Psoas muscle (tissue), 8 donors: ENCODE data around the gene PRLR. TPM values are rescaled to one million over a fixed set of nuclear protein-coding genes. Genes with fewer than 3 reads are reported as not detected.

ENCODE experiments used
- ATAC-seq, 4 donors: fragments of 200-7000 bp; cut with Tn5 transposase; one replicate each; pipeline ENCODE4 v1.9.1; 2020; ENCODE audit warnings: moderate library complexity in 3 of 4, mild to moderate bottlenecking in 2 of 4
- DNase-seq, 2 donors: peaks; one replicate each; pipeline ENCODE4 v3.0.0-alpha.2; 2020
- H3K27ac ChIP-seq: fragments of 200-600 bp; one replicate; pipeline ENCODE4 v1.8.0; 2022
- H3K27me3 ChIP-seq, 3 donors: fragments of 200-600 bp in 1 of 3; one replicate each; pipeline versions ENCODE4 v1.6.1 to v1.8.0; 2013 to 2022; ENCODE audit warnings: low read length in 2 of 3, mild to moderate bottlenecking in 2 of 3, moderate library complexity in 1 of 3; ENCODE audit not compliant: insufficient read depth in 3 of 3
- H3K36me3 ChIP-seq, 2 donors: fragments of 200-600 bp in 1 of 2; one replicate each; pipeline versions ENCODE4 v1.6.1 to v1.8.0; 2013 to 2022; ENCODE audit warnings: low read depth in 1 of 2, mild to moderate bottlenecking in 1 of 2, moderate library complexity in 1 of 2; ENCODE audit not compliant: insufficient read depth in 1 of 2
- H3K4me1 ChIP-seq: fragments of 200-600 bp; one replicate; pipeline ENCODE4 v1.8.0; 2022
- H3K4me3 ChIP-seq: fragments of 200-600 bp; one replicate; pipeline ENCODE4 v1.8.0; 2022; ENCODE audit warnings: mild to moderate bottlenecking
- H3K9me3 ChIP-seq: fragments of 200-600 bp; one replicate; pipeline ENCODE4 v1.8.0; 2022
- WGBS, 3 donors: extraction: QIAGEN DNeasy Blood & Tissue Kit; methylation state at CpG; one replicate each; pipeline versions ENCODE4 v1.1.6 to v1.1.7; 2013; 5-methylcytosine and 5-hydroxymethylcytosine counted together
- intact Hi-C, 2 donors: fragments of 100-400 bp; cut with DNase I; formaldehyde crosslinking; loops; one replicate each; pipeline versions ENCODE4 v1.11.0 to v1.14.2; 2022
- polyA plus RNA-seq, 3 donors: library from polyadenylated mRNA; stranded (reverse); fragments of 200-250 nt; gene quantifications; one replicate each; pipeline ENCODE4 v1.2.3, GENCODE V29; 2013
- total RNA-seq, 4 donors: library from RNA; stranded (reverse); fragmentation: NEBNext Ultra II Directional in 2 of 4; extraction: Animal tissue kit (Norgen Biotek cat#: 25700) in 2 of 4; gene quantifications; one replicate each; pipeline versions ENCODE4 v1.2.1 to v1.2.4, GENCODE V29; 2021 to 2023
- TF ChIP-seq, protein P1 (sequence below): fragments of 200-600 bp; IDR thresholded peaks from one replicate; pipeline ENCODE4 v1.8.0; 2022; ENCODE audit warnings: antibody characterized with exemption
- donor health status: healthy with polysubstance abuse.
- donor health status: DM: no; HTN: no; CAD: no; lungs with moderate emphysema.
- donor health status: Bipolar disorder and iron deficiency.
- donor health status: healthy.
- donor health status: DM: yes; HTN: yes; CAD: no.
- donor health status: DM: no; HTN: no; CAD: no.
- donor health status: DM: no; HTN: no; CAD: no.
- donor health status: DM: yes; HTN: yes; CAD: no.

The PRLR gene
- total and polyA plus RNA-seq, 7 donors = 0.03 to 0.32 (median 0.09) TPM

DNA sequence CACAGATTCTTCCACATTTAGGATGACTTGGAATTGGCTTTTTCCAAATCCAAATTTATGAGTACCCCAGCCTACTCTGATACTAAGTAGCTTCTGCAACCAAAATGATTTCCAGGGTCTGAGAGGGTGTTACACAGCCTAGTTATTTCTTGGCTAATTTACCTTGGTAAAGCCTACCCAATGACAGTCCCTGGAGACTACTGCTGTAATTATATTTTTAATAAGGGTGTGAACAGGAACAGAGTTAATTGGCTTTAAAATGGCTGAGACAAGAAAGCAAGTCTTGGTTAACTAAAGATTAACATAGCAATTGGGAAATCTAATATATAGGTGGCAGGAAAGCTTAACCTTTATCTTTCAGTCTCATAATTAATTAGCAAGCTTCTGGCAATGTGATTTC, 9.3 kb downstream of the PRLR start:
- H3K27me3 ChIP-seq = peaks cover 0 to 5% (median 0%) of the 10 kb centered on the region in 3 donors
- ATAC-seq (no peak), DNase-seq (no peak)
- no peaks in the 10 kb centered on the region for H3K4me1 ChIP-seq
- no peak overlapping the region for H3K4me3 ChIP-seq
- H3K27ac ChIP-seq = no peak overlapping the region
- TF ChIP-seq, protein P1, sequence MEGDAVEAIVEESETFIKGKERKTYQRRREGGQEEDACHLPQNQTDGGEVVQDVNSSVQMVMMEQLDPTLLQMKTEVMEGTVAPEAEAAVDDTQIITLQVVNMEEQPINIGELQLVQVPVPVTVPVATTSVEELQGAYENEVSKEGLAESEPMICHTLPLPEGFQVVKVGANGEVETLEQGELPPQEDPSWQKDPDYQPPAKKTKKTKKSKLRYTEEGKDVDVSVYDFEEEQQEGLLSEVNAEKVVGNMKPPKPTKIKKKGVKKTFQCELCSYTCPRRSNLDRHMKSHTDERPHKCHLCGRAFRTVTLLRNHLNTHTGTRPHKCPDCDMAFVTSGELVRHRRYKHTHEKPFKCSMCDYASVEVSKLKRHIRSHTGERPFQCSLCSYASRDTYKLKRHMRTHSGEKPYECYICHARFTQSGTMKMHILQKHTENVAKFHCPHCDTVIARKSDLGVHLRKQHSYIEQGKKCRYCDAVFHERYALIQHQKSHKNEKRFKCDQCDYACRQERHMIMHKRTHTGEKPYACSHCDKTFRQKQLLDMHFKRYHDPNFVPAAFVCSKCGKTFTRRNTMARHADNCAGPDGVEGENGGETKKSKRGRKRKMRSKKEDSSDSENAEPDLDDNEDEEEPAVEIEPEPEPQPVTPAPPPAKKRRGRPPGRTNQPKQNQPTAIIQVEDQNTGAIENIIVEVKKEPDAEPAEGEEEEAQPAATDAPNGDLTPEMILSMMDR = no peak
- H3K36me3 ChIP-seq = no peaks in the 10 kb centered on the region
- no peaks in the 10 kb centered on the region for H3K9me3 ChIP-seq
- intact Hi-C loops = no loop called here

DNA sequence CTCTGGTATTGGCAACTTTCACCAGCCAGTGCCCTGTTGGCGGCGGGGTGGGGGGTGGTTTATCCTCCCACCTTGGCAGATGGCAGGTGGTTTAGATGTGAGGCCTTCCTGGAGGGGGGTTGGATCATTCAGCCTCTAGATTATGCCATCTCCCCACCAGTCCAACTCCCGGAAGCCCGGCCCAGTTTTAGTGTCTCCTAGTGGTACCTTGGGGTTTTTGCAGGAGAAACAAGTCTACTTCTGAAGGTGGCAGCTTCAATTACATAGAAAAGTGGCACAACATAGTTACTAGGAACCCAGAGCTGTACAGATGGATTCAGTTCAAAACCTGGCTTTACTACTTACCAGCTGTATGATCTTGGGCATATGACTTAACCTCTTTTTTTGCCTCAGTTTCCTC, 11.3 kb downstream of the PRLR start:
- 91 to 97% (median 95%) methylated on average over 4 of the region's 4 CpGs for WGBS, 3 donors
- intact Hi-C loops = no loop called here

GRCh38 chr5:35214051-35214450, 16.2 kb downstream of the PRLR start:
- TF ChIP-seq, protein P1 = no peak
- H3K4me1 ChIP-seq = no peaks in the 10 kb centered on the region

More for the DNA sequence above, 11.3 kb downstream of the PRLR start:
- Histone ChIP-seq H3K36me3 (no peaks in the 10 kb centered on the region), H3K4me3 (no peak overlapping the region), H3K27ac (no peak overlapping the region), H3K9me3 (no peaks in the 10 kb centered on the region), H3K4me1 (no peaks in the 10 kb centered on the region), H3K27me3 (peaks cover 0 to 3% (median 0%) of the 10 kb centered on the region in 3 donors)
- TF ChIP-seq, protein P1 = no peak
- DNase-seq = no peak
- ATAC-seq = no peak

DNA sequence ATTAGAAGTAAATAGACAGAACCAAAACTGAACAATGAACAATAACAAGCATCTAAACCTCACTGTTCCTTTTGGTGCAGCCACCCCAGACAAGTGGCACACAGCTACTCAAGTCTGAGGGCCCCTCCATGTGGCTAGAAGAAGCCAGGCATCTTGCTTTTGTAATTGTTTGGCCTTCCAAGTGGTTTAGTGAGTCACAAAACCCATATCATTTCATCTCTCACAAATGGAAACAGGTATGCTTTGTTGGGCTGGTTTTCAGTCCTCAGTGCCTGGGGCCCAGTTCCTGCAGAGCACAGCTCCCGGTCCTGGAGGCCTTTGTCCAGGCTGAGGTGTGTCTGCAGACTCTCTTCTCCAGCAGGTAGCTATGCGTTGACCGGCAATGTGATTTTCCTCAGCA, 16.7 kb downstream of the PRLR start:
- H3K9me3 ChIP-seq = no peaks in the 10 kb centered on the region
- H3K27ac ChIP-seq = no peak overlapping the region
- no peak overlapping the region for H3K4me3 ChIP-seq
- intact Hi-C loops = no loop called here
- no peak for DNase-seq
- H3K4me1 ChIP-seq = no peaks in the 10 kb centered on the region
- peaks cover 0 to 3% (median 0%) of the 10 kb centered on the region in 3 donors for H3K27me3 ChIP-seq
- ATAC-seq = no peak
- 50 to 74% (median 58%) methylated on average over 3 of the region's 3 CpGs for WGBS, 3 donors
- TF ChIP-seq, protein P1 = no peak
- no peaks in the 10 kb centered on the region for H3K36me3 ChIP-seq

More at GRCh38 chr5:35214051-35214450, 16.2 kb downstream of the PRLR start:
- no peak for DNase-seq
- no peak for ATAC-seq
- Histone ChIP-seq H3K36me3 (no peaks in the 10 kb centered on the region), H3K4me3 (no peak overlapping the region), H3K27me3 (peaks cover 0 to 3% (median 0%) of the 10 kb centered on the region in 3 donors), H3K9me3 (no peaks in the 10 kb centered on the region), H3K27ac (no peak overlapping the region)
- WGBS, 3 donors = 43 to 72% (median 51%) methylated on average over 2 of the region's 2 CpGs
- intact Hi-C loops = no loop called here
